Measurements from ENCODE around the gene BMPR1A. TPM values are rescaled to one million over a fixed set of nuclear protein-coding genes. Genes with fewer than 3 reads are reported as not detected.
A peak's percentile ranks its signal among the peaks of the same experiment; 100 is the strongest.

Gene BMPR1A
- total RNA-seq, 1 experiment from 2014 or later, result 104 TPM

GRCh38 chr10:86829472-86829871, 73.1 kb downstream of the BMPR1A start:
- POLR2A ChIA-PET, result no interaction called here
- TF ChIP-seq ZNF512 (CRISPR knock-in tag; IDR thresholded peaks at IDR 0.05; ENCODE audit: borderline replicate concordance) (no peak), HMGXB4 (CRISPR knock-in tag; IDR thresholded peaks at IDR 0.05) (no peak), EMX1 (CRISPR knock-in tag; IDR thresholded peaks at IDR 0.05) (no peak), ZNF423 (CRISPR knock-in tag; IDR thresholded peaks at IDR 0.05) (no peak), CREB1 (CRISPR knock-in tag; IDR thresholded peaks at IDR 0.05) (no peak), ZNF317 (CRISPR knock-in tag; IDR thresholded peaks at IDR 0.05; ENCODE audit: borderline replicate concordance, low read depth) (no peak), SP1 (CRISPR knock-in tag; conservative IDR thresholded peaks at IDR 0.05) (no peak), SMAD4 (CRISPR knock-in tag; IDR thresholded peaks at IDR 0.05) (no peak), ATF1 (CRISPR knock-in tag; IDR thresholded peaks at IDR 0.05) (no peak), TEAD1 (CRISPR knock-in tag; IDR thresholded peaks at IDR 0.05) (no peak), RELA (CRISPR knock-in tag; IDR thresholded peaks at IDR 0.05; ENCODE audit: borderline replicate concordance) (no peak), AR (CRISPR knock-in tag; IDR thresholded peaks at IDR 0.05) (no peak), IRF1 (CRISPR knock-in tag; IDR thresholded peaks at IDR 0.05) (no peak), CBFB (CRISPR knock-in tag; IDR thresholded peaks at IDR 0.05; ENCODE audit: low read depth) (no peak), JUN (CRISPR knock-in tag; IDR thresholded peaks at IDR 0.05) (no peak), ATF3 (CRISPR knock-in tag; conservative IDR thresholded peaks at IDR 0.05) (no peak), ETV6 (CRISPR knock-in tag; IDR thresholded peaks at IDR 0.05) (no peak), IRF2 (CRISPR knock-in tag; IDR thresholded peaks at IDR 0.05; ENCODE audit: borderline replicate concordance, low read depth) (no peak), CTCF (IDR thresholded peaks at IDR 0.05) (no peak)
- DNase-seq (ENCODE audit: low spot score) (no peak), ATAC-seq (no peak)
- Mint-ChIP-seq H3K27me3 (ENCODE audit: low read depth) (no peaks in the 10 kb centered on the region), H3K4me3 (peak overlapping the region; percentile 6; the same call in 1 of the 2 replicates), H3K9me3 (no peaks in the 10 kb centered on the region), H3K27ac (peak overlapping the region; percentile 85), H3K4me1 (peaks cover 73% of the 10 kb centered on the region), H3K36me3 (no peaks in the 10 kb centered on the region)
- CTCF ChIA-PET, result interaction anchor here (1.6 kb wide), 1 partner anchor 70 kb away, joined by 6 read pairs; no protein-coding TSS in a partner anchor
